Measurements from ENCODE around the gene SMIM33. TPM values are rescaled to one million over a fixed set of nuclear protein-coding genes. Genes with fewer than 3 reads are reported as not detected.
A peak's percentile ranks its signal among the peaks of the same experiment; 100 is the strongest.

Gene SMIM33
- total and polyA plus RNA-seq, 9 of the 15 experiments (the other 6 are each of a cell fraction or from before 2014, with no cell fraction given) = not detected

GRCh38 chr5:139517683-139518564 is 47.1 kb downstream of the SMIM33 start (continued):
- TF ChIP-seq BCOR (IDR thresholded peaks at IDR 0.05) = 0 out of 2 replicates have a peak, but pooled peaks have one; percentile 48
- TF ChIP-seq SP2 (IDR thresholded peaks at IDR 0.05; ENCODE audit: extremely low read depth, low read depth, low read length, poor library complexity, severe bottlenecking) = no peak
- no peak for TF ChIP-seq ZNF133 (CRISPR knock-in tag; IDR thresholded peaks at IDR 0.05)
- peak; percentile 83; the same call in 1 of the 2 replicates for TF ChIP-seq ZNF76 (CRISPR knock-in tag; IDR thresholded peaks at IDR 0.05; ENCODE audit: borderline replicate concordance)
- TF ChIP-seq ZNF592 (IDR thresholded peaks at IDR 0.05) = peak; percentile 95
- TF ChIP-seq, protein P1, sequence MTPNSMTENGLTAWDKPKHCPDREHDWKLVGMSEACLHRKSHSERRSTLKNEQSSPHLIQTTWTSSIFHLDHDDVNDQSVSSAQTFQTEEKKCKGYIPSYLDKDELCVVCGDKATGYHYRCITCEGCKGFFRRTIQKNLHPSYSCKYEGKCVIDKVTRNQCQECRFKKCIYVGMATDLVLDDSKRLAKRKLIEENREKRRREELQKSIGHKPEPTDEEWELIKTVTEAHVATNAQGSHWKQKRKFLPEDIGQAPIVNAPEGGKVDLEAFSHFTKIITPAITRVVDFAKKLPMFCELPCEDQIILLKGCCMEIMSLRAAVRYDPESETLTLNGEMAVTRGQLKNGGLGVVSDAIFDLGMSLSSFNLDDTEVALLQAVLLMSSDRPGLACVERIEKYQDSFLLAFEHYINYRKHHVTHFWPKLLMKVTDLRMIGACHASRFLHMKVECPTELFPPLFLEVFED (CRISPR knock-in tag; conservative IDR thresholded peaks at IDR 0.05) = 0 out of 2 replicates have a peak, but pooled peaks have one; percentile 34
- TF ChIP-seq EHMT2 (IDR thresholded peaks at IDR 0.05) = peak; percentile 26
- TF ChIP-seq MCM3 (IDR thresholded peaks at IDR 0.05) = no peak
- peak; percentile 54; the same call in 1 of the 2 replicates for TF ChIP-seq PRMT5 (CRISPR knock-in tag; IDR thresholded peaks at IDR 0.05)
- TF ChIP-seq LARP7 (IDR thresholded peaks at IDR 0.05) = 0 out of 2 replicates have a peak, but pooled peaks have one; percentile 28
- TF ChIP-seq ID3 (CRISPR knock-in tag; IDR thresholded peaks at IDR 0.05) = no peak
- TF ChIP-seq ID3 (tag; IDR thresholded peaks at IDR 0.05) = peak; percentile 87
- peak; percentile 34; the same call in 1 of the 2 replicates for TF ChIP-seq ZBTB2 (IDR thresholded peaks at IDR 0.05)
- peak; percentile 28; the same call in 1 of the 2 replicates for TF ChIP-seq ZNF41 (CRISPR knock-in tag; conservative IDR thresholded peaks at IDR 0.05)
- no peak for TF ChIP-seq ZHX1 (conservative IDR thresholded peaks at IDR 0.05; ENCODE audit: low read length)
- TF ChIP-seq TAF9B (IDR thresholded peaks at IDR 0.05; ENCODE audit: partially characterized antibody) = peak; percentile 78
- TF ChIP-seq TAF7 (tag; IDR thresholded peaks at IDR 0.05) = peak; percentile 75

Measured in K562 (cell line).